IPS-15b (cell line): ENCODE measurements around the gene SLC48A1.

Source experiments
- H3K27me3 ChIP-seq: one replicate; pipeline ENCODE4 v1.6.1; 2013; ENCODE audit warnings: low read length; ENCODE audit not compliant: control insufficient read depth, insufficient read depth
- H3K36me3 ChIP-seq: one replicate; pipeline ENCODE4 v1.6.1; 2013; ENCODE audit warnings: low read length; ENCODE audit not compliant: control insufficient read depth, insufficient read depth
- H3K4me1 ChIP-seq: one replicate; pipeline ENCODE4 v1.6.1; 2013; ENCODE audit warnings: mild to moderate bottlenecking, low read length; ENCODE audit not compliant: control insufficient read depth, insufficient read depth
- H3K4me3 ChIP-seq: one replicate; pipeline ENCODE4 v1.5.1; 2013; ENCODE audit warnings: low read depth, low read length
- H3K9ac ChIP-seq: one replicate; pipeline ENCODE4 v1.6.1; 2013; ENCODE audit warnings: low read depth, mild to moderate bottlenecking, low read length
- H3K9me3 ChIP-seq: one replicate; pipeline ENCODE4 v1.6.1; 2013; ENCODE audit warnings: mild to moderate bottlenecking, low read length; ENCODE audit not compliant: control insufficient read depth, insufficient read depth

SLC48A1 gene

GRCh38 chr12:47773062-47773857 is at the start of gene SLC48A1:
Gene SLC48A1, plus strand, starts transcription at chr12:47773238. Its CDS starts 67 bp downstream, at chr12:47773305.
- Histone ChIP-seq H3K9ac (peak within 1 kb of the TSS; percentile 60), H3K4me3 (peak within 1 kb of the TSS; percentile 60), H3K4me1 (peaks cover 10% of the 10 kb centered on the region), H3K27me3 (peaks cover 16% of the 10 kb centered on the region), H3K36me3 (no peaks in the 10 kb centered on the region), H3K9me3 (no peaks in the 10 kb centered on the region)

GRCh38 chr12:47725091-47725772 is 47.8 kb upstream of the SLC48A1 start, which contains the start of gene ENDOU:
Gene ENDOU, minus strand, starts transcription at chr12:47725490. Its CDS starts 77 bp downstream, at chr12:47725413.
- Histone ChIP-seq H3K9ac (no peak within 1 kb of the TSS), H3K36me3 (no peaks in the 10 kb centered on the region), H3K4me1 (no peaks in the 10 kb centered on the region), H3K9me3 (no peaks in the 10 kb centered on the region), H3K27me3 (no peaks in the 10 kb centered on the region), H3K4me3 (no peak within 1 kb of the TSS)

GRCh38 chr12:47725893-47726292 is 47.1 kb upstream of the SLC48A1 start:
- no peaks in the 10 kb centered on the region for H3K4me1 ChIP-seq
- H3K9ac ChIP-seq: no peak overlapping the region
- H3K9me3 ChIP-seq: no peaks in the 10 kb centered on the region
- no peaks in the 10 kb centered on the region for H3K36me3 ChIP-seq
- no peak overlapping the region for H3K4me3 ChIP-seq
- no peaks in the 10 kb centered on the region for H3K27me3 ChIP-seq

- no peaks in the 10 kb centered on the region for H3K9me3 ChIP-seq
- no peaks in the 10 kb centered on the region for H3K27me3 ChIP-seq
- no peak overlapping the region for H3K9ac ChIP-seq
- no peak overlapping the region for H3K4me3 ChIP-seq
- H3K4me1 ChIP-seq: peaks cover under 1% of the 10 kb centered on the region
- H3K36me3 ChIP-seq: no peaks in the 10 kb centered on the region
Measured at GRCh38 chr12:47729233-47729632, 43.8 kb upstream of the SLC48A1 start.

GRCh38 chr12:47730341-47730744 is 42.7 kb upstream of the SLC48A1 start:
- Histone ChIP-seq H3K27me3 (no peaks in the 10 kb centered on the region), H3K9ac (no peak overlapping the region), H3K4me3 (no peak overlapping the region), H3K9me3 (no peaks in the 10 kb centered on the region), H3K4me1 (peaks cover 10% of the 10 kb centered on the region), H3K36me3 (no peaks in the 10 kb centered on the region)

- H3K9me3 ChIP-seq: no peaks in the 10 kb centered on the region
- no peak overlapping the region for H3K9ac ChIP-seq
- no peak overlapping the region for H3K4me3 ChIP-seq
- no peaks in the 10 kb centered on the region for H3K36me3 ChIP-seq
- H3K4me1 ChIP-seq: peaks cover 11% of the 10 kb centered on the region
- no peaks in the 10 kb centered on the region for H3K27me3 ChIP-seq
Measured at GRCh38 chr12:47731723-47732122, 41.3 kb upstream of the SLC48A1 start.

GRCh38 chr12:47732504-47732903 is 40.5 kb upstream of the SLC48A1 start:
- no peaks in the 10 kb centered on the region for H3K9me3 ChIP-seq
- H3K9ac ChIP-seq: no peak overlapping the region
- H3K27me3 ChIP-seq: no peaks in the 10 kb centered on the region
- no peaks in the 10 kb centered on the region for H3K36me3 ChIP-seq
- H3K4me1 ChIP-seq: peaks cover 11% of the 10 kb centered on the region
- no peak overlapping the region for H3K4me3 ChIP-seq

- H3K4me1 ChIP-seq: peaks cover 11% of the 10 kb centered on the region
- H3K4me3 ChIP-seq: no peak overlapping the region
- no peaks in the 10 kb centered on the region for H3K27me3 ChIP-seq
- H3K36me3 ChIP-seq: no peaks in the 10 kb centered on the region
- no peaks in the 10 kb centered on the region for H3K9me3 ChIP-seq
- no peak overlapping the region for H3K9ac ChIP-seq
Measured at GRCh38 chr12:47733142-47733541, 39.9 kb upstream of the SLC48A1 start.

GRCh38 chr12:47734725-47735480 is 38.1 kb upstream of the SLC48A1 start:
- H3K9ac ChIP-seq: no peak overlapping the region
- H3K36me3 ChIP-seq: no peaks in the 10 kb centered on the region
- peak overlapping the region; percentile 22 for H3K4me3 ChIP-seq

GRCh38 chr12:47735649-47736048 is 37.4 kb upstream of the SLC48A1 start:
- no peaks in the 10 kb centered on the region for H3K9me3 ChIP-seq
- H3K4me3 ChIP-seq: no peak overlapping the region
- peaks cover 11% of the 10 kb centered on the region for H3K4me1 ChIP-seq
- no peaks in the 10 kb centered on the region for H3K27me3 ChIP-seq
- H3K9ac ChIP-seq: no peak overlapping the region
- no peaks in the 10 kb centered on the region for H3K36me3 ChIP-seq

More at GRCh38 chr12:47734725-47735480, 38.1 kb upstream of the SLC48A1 start:
- no peaks in the 10 kb centered on the region for H3K9me3 ChIP-seq
- H3K27me3 ChIP-seq: no peaks in the 10 kb centered on the region
- peaks cover 11% of the 10 kb centered on the region for H3K4me1 ChIP-seq

GRCh38 chr12:47736216-47736615 is 36.8 kb upstream of the SLC48A1 start:
- Histone ChIP-seq H3K4me1 (peaks cover 11% of the 10 kb centered on the region), H3K9ac (no peak overlapping the region), H3K27me3 (no peaks in the 10 kb centered on the region), H3K9me3 (no peaks in the 10 kb centered on the region), H3K36me3 (no peaks in the 10 kb centered on the region), H3K4me3 (no peak overlapping the region)
